ENCODE measurements around the gene ACP6. TPM values are rescaled to one million over a fixed set of nuclear protein-coding genes. Genes with fewer than 3 reads are reported as not detected.

Gene ACP6
- total RNA-seq, 1 experiment from 2014 or later: 14.4 TPM

- no TSS peak for BruUV-seq (replicated peaks)
- peak overlapping the region; percentile 34 for H3K27ac ChIP-seq (ENCODE audit: low read depth, low read length, poor library complexity, severe bottlenecking)
- peaks cover 27% of the 10 kb centered on the region for H3K4me1 ChIP-seq (ENCODE audit: insufficient read depth, low read length, poor library complexity, severe bottlenecking)
- no peaks in the 10 kb centered on the region for H3K27me3 ChIP-seq (replicated peaks; ENCODE audit: insufficient read depth, low read depth, low read length, poor library complexity)
- no peak for TF ChIP-seq CTCF (conservative IDR thresholded peaks at IDR 0.05; ENCODE audit: low read depth, low read length)
- no peak for TF ChIP-seq EZH2 (IDR thresholded peaks at IDR 0.05; ENCODE audit: borderline replicate concordance, low read depth, low read length, poor library complexity, severe bottlenecking)
- peaks cover 20% of the 10 kb centered on the region for H3K9me3 ChIP-seq (ENCODE audit: low read depth, low read length, poor library complexity, severe bottlenecking)
- POLR2A ChIA-PET (ENCODE audit: low non-redundant PET): interaction anchor here (0.6 kb wide), 1 partner anchor 592 kb away, joined by 19 read pairs; no protein-coding TSS in a partner anchor
- CTCF ChIA-PET: no interaction called here
- no peaks in the 10 kb centered on the region for H3K36me3 ChIP-seq (ENCODE audit: insufficient read depth, low read length, poor library complexity, severe bottlenecking)
- intact Hi-C loops (cut with micrococcal nuclease; ENCODE audit: unreplicated experiment): no loop called here
- H3K4me3 ChIP-seq (ENCODE audit: low read depth, low read length, poor library complexity, severe bottlenecking): no peak overlapping the region
- peak; percentile 86 for DNase-seq (ENCODE audit: low spot score)
Measured at GRCh38 chr1:147676311-147677085, 6.2 kb upstream of the ACP6 start.

- Histone ChIP-seq H3K9me3 (ENCODE audit: low read depth, low read length, poor library complexity, severe bottlenecking) (peaks cover 20% of the 10 kb centered on the region), H3K4me3 (ENCODE audit: low read depth, low read length, poor library complexity, severe bottlenecking) (no peak overlapping the region), H3K36me3 (ENCODE audit: insufficient read depth, low read length, poor library complexity, severe bottlenecking) (no peaks in the 10 kb centered on the region), H3K27ac (ENCODE audit: low read depth, low read length, poor library complexity, severe bottlenecking) (peak overlapping the region; percentile 33), H3K4me1 (ENCODE audit: insufficient read depth, low read length, poor library complexity, severe bottlenecking) (peaks cover 27% of the 10 kb centered on the region), H3K27me3 (replicated peaks; ENCODE audit: insufficient read depth, low read depth, low read length, poor library complexity) (no peaks in the 10 kb centered on the region)
- BruUV-seq (replicated peaks): no TSS peak
- CTCF ChIA-PET: no interaction called here
- POLR2A ChIA-PET (ENCODE audit: low non-redundant PET): no interaction called here
- TF ChIP-seq CTCF (conservative IDR thresholded peaks at IDR 0.05; ENCODE audit: low read depth, low read length) (no peak), EZH2 (IDR thresholded peaks at IDR 0.05; ENCODE audit: borderline replicate concordance, low read depth, low read length, poor library complexity, severe bottlenecking) (no peak)
- DNase-seq (ENCODE audit: low spot score): no peak
- intact Hi-C loops (cut with micrococcal nuclease; ENCODE audit: unreplicated experiment): loop anchor here (5.0 kb wide), 1 partner anchor 77 kb away; no protein-coding TSS in a partner anchor
Measured at GRCh38 chr1:147673816-147674215, 3.5 kb upstream of the ACP6 start.

GRCh38 chr1:147673406-147673805, 3.1 kb upstream of the ACP6 start:
- H3K36me3 ChIP-seq (ENCODE audit: insufficient read depth, low read length, poor library complexity, severe bottlenecking): no peaks in the 10 kb centered on the region
- peaks cover 27% of the 10 kb centered on the region for H3K4me1 ChIP-seq (ENCODE audit: insufficient read depth, low read length, poor library complexity, severe bottlenecking)
- POLR2A ChIA-PET (ENCODE audit: low non-redundant PET): interaction anchor here (0.7 kb wide), 1 partner anchor 297 kb away, joined by 5 read pairs; no protein-coding TSS in a partner anchor
- peak; percentile 43 for DNase-seq (ENCODE audit: low spot score)
- BruUV-seq (replicated peaks): no TSS peak
- no peak for TF ChIP-seq EZH2 (IDR thresholded peaks at IDR 0.05; ENCODE audit: borderline replicate concordance, low read depth, low read length, poor library complexity, severe bottlenecking)
- no peak for TF ChIP-seq CTCF (conservative IDR thresholded peaks at IDR 0.05; ENCODE audit: low read depth, low read length)
- H3K27ac ChIP-seq (ENCODE audit: low read depth, low read length, poor library complexity, severe bottlenecking): peak overlapping the region; percentile 33
- no peaks in the 10 kb centered on the region for H3K27me3 ChIP-seq (replicated peaks; ENCODE audit: insufficient read depth, low read depth, low read length, poor library complexity)
- no peak overlapping the region for H3K4me3 ChIP-seq (ENCODE audit: low read depth, low read length, poor library complexity, severe bottlenecking)
- H3K9me3 ChIP-seq (ENCODE audit: low read depth, low read length, poor library complexity, severe bottlenecking): peaks cover 16% of the 10 kb centered on the region
- CTCF ChIA-PET: no interaction called here
- intact Hi-C loops (cut with micrococcal nuclease; ENCODE audit: unreplicated experiment): loop anchor here (5.0 kb wide), 1 partner anchor 76 kb away; no protein-coding TSS in a partner anchor
